H1 (cell line): ENCODE measurements around the gene GTPBP1. TPM values are rescaled to one million over a fixed set of nuclear protein-coding genes. Genes with fewer than 3 reads are reported as not detected.
A peak's percentile ranks its signal among the peaks of the same experiment; 100 is the strongest.

Experiments
- BRCA1 ChIP-seq: IDR thresholded peaks from 2 replicates; pipeline ENCODE4 v1.6.1; 2012; ENCODE audit warnings: low read depth, low read length, improper control_type of control experiment
- CHD2 ChIP-seq: IDR thresholded peaks from 2 replicates; pipeline ENCODE4 v1.6.1; 2012; ENCODE audit warnings: low read length, improper control_type of control experiment
- GTF2F1 ChIP-seq: IDR thresholded peaks from 2 replicates; pipeline ENCODE4 v1.6.1; 2012; ENCODE audit warnings: low read depth, low read length, improper control_type of control experiment, borderline replicate concordance
- JUND ChIP-seq: IDR thresholded peaks from 2 replicates; pipeline ENCODE4 v1.6.1; 2011; ENCODE audit warnings: mild to moderate bottlenecking, improper control_type of control experiment, low read length
- RFX5 ChIP-seq: IDR thresholded peaks from 2 replicates; pipeline ENCODE4 v1.6.1; 2011; ENCODE audit warnings: low read depth, low read length, improper control_type of control experiment, borderline replicate concordance
- TCF12 ChIP-seq: IDR thresholded peaks from 2 replicates; pipeline ENCODE4 v1.6.1; 2011; ENCODE audit warnings: low read depth, mild to moderate bottlenecking, low read length
- YY1 ChIP-seq: IDR thresholded peaks from 2 replicates; pipeline ENCODE4 v1.6.1; 2011; ENCODE audit warnings: low read depth, mild to moderate bottlenecking, low read length
- polyA plus RNA-seq, 7 experiments: library from polyadenylated mRNA; depleted of rRNA in 3 of 7; stranded (reverse) in 5 of 7; unstranded in 2 of 7; fragments of >200 nt in 5 of 7; fragments of 200-250 nt in 2 of 7; gene quantifications; 1 replicate in 5 of 7; 2 replicates in 1 of 7; 4 replicates in 1 of 7; pipeline versions ENCODE4 v1.2.1 to v1.2.3, GENCODE V29; 2011 to 2013; ENCODE audit warnings: missing spikeins in 2 of 7, mixed read lengths in 2 of 7
- total RNA-seq: library from RNA; stranded (reverse); fragmentation: NEBNext Ultra II Directional; extraction: Animal tissue kit (Norgen Biotek cat#: 25700); gene quantifications from 2 replicates; pipeline ENCODE4 v1.2.1, GENCODE V29; 2021

Gene GTPBP1
- total and polyA plus RNA-seq, 2 of the 8 experiments (the other 6 are each of a cell fraction or from before 2014, with no cell fraction given) = 53.1 to 91.8 TPM

GRCh38 chr22:38700789-38701628, 4.7 kb upstream of the GTPBP1 start, which contains the start of gene JOSD1 (continued):
- TF ChIP-seq JUND = peak; percentile 96
- peak; percentile 11; the same call in 1 of the 2 replicates for TF ChIP-seq BRCA1
- TF ChIP-seq YY1 = peak; percentile 23; the same call in 1 of the 2 replicates
- no peak for TF ChIP-seq TCF12
- no peak for TF ChIP-seq RFX5
- no peak for TF ChIP-seq GTF2F1
- 0 out of 2 replicates have a peak, but pooled peaks have one; percentile 9 for TF ChIP-seq CHD2
